H1 (cell line): Measurements from ENCODE around the gene ADCY9. TPM values are rescaled to one million over a fixed set of nuclear protein-coding genes. Genes with fewer than 3 reads are reported as not detected.

Experiments
- ATF3 ChIP-seq: IDR thresholded peaks from 2 replicates; pipeline ENCODE4 v1.6.1; 2011; ENCODE audit warnings: low read depth, mild to moderate bottlenecking, low read length; ENCODE audit not compliant: insufficient read depth
- CHD7 ChIP-seq: fragments of 300-600 bp; sonication (generic); IDR thresholded peaks from 2 replicates; pipeline ENCODE4 v1.7.1; 2012; ENCODE audit warnings: low read length, moderate library complexity, mild to moderate bottlenecking, inconsistent platforms; ENCODE audit not compliant: insufficient replicate concordance
- KDM4A ChIP-seq: IDR thresholded peaks from one replicate; pipeline ENCODE4 v1.7.1; 2012; ENCODE audit warnings: low read depth, mild to moderate bottlenecking, moderate library complexity, low read length, inconsistent platforms; ENCODE audit not compliant: severe bottlenecking
- POLR2A ChIP-seq, 2 experiments: IDR thresholded peaks; 1 replicate in 1 of 2; 2 replicates in 1 of 2; pipeline ENCODE4 v1.6.1; 2011; ENCODE audit warnings: low read depth in 2 of 2, low read length in 2 of 2, mild to moderate bottlenecking in 2 of 2; ENCODE audit errors: control extremely low read depth in 1 of 2
- RNF2 ChIP-seq: fragments of 200-900, 300-1000 bp; sonication (generic); IDR thresholded peaks from 2 replicates; pipeline ENCODE4 v1.7.1; 2016; ENCODE audit warnings: borderline replicate concordance, low read depth, mild to moderate bottlenecking, antibody characterized with exemption, low read length; ENCODE audit not compliant: poor library complexity, severe bottlenecking; ENCODE audit errors: missing control alignments
- polyA plus RNA-seq, 7 experiments: library from polyadenylated mRNA; depleted of rRNA in 3 of 7; stranded (reverse) in 5 of 7; unstranded in 2 of 7; fragments of >200 nt in 5 of 7; fragments of 200-250 nt in 2 of 7; gene quantifications; 1 replicate in 5 of 7; 2 replicates in 1 of 7; 4 replicates in 1 of 7; pipeline versions ENCODE4 v1.2.1 to v1.2.3, GENCODE V29; 2011 to 2013; ENCODE audit warnings: missing spikeins in 2 of 7, mixed read lengths in 2 of 7
- total RNA-seq: library from RNA; stranded (reverse); fragmentation: NEBNext Ultra II Directional; extraction: Animal tissue kit (Norgen Biotek cat#: 25700); gene quantifications from 2 replicates; pipeline ENCODE4 v1.2.1, GENCODE V29; 2021

Gene ADCY9
- total and polyA plus RNA-seq, 2 of the 8 experiments (the other 6 are each of a cell fraction or from before 2014, with no cell fraction given), result 5.4 to 13.1 TPM

- TF ChIP-seq POLR2A (IDR thresholded peaks at IDR 0.05; ENCODE audit: control extremely low read depth in 1 of 2, low read depth in 2 of 2, low read length in 2 of 2) (no peak), CHD7 (no peak), RNF2 (no peak), KDM4A (no peak), ATF3 (no peak)
Observed at GRCh38 chr16:4120176-4120575, 3.9 kb upstream of the ADCY9 start (continued).
